Breast epithelium (tissue), 4 donors: ENCODE measurements around the gene RXFP1. TPM values are rescaled to one million over a fixed set of nuclear protein-coding genes. Genes with fewer than 3 reads are reported as not detected.

Experiments
- DNase-seq, 2 donors: peaks; one replicate each; pipeline ENCODE4 v3.0.0-alpha.2; 2019; ENCODE audit warnings: low spot score in 2 of 2
- H3K27ac ChIP-seq, 2 donors: fragments of 200-600 bp; sonication (generic) in 1 of 2; one replicate each; pipeline ENCODE4 v1.5.1; 2016 to 2019; ENCODE audit warnings: mild to moderate bottlenecking in 1 of 2
- H3K27me3 ChIP-seq, 2 donors: fragments of 200-600 bp; sonication (generic) in 1 of 2; one replicate each; pipeline versions ENCODE4 v1.5.1 to v1.6.0; 2017 to 2019; ENCODE audit warnings: control low read depth in 1 of 2, mild to moderate bottlenecking in 1 of 2
- H3K36me3 ChIP-seq: fragments of 200-600 bp; one replicate; pipeline ENCODE4 v1.5.1; 2019
- H3K4me1 ChIP-seq, 2 donors: fragments of 200-600 bp; sonication (generic); one replicate each; pipeline ENCODE4 v1.5.1; 2016 to 2019; ENCODE audit warnings: control low read depth in 1 of 2
- H3K4me3 ChIP-seq, 3 donors: fragments of 200-600 bp; sonication (generic); 1 replicate in 2 of 3; 2 replicates in 1 of 3; pipeline ENCODE4 v1.5.1; 2016 to 2019; ENCODE audit warnings: mild to moderate bottlenecking in 3 of 3, moderate library complexity in 2 of 3
- H3K9me3 ChIP-seq, 2 donors: fragments of 200-600 bp; sonication (generic) in 1 of 2; one replicate each; pipeline ENCODE4 v1.5.1; 2016 to 2019; ENCODE audit warnings: control low read depth in 1 of 2
- CTCF ChIP-seq, 3 donors: fragments of 450-650 bp; IDR thresholded peaks; one replicate each; pipeline ENCODE4 v1.5.1; 2016 to 2017; ENCODE audit warnings: antibody characterized with exemption in 3 of 3, mild to moderate bottlenecking in 3 of 3, moderate library complexity in 3 of 3
- POLR2A ChIP-seq: fragments of 450-650 bp; IDR thresholded peaks from one replicate; pipeline ENCODE4 v1.6.1; 2016; ENCODE audit warnings: antibody characterized with exemption, mild to moderate bottlenecking, moderate library complexity
- POLR2AphosphoS5 ChIP-seq, 3 donors: sonication (generic); formaldehyde crosslinking; IDR thresholded peaks; one replicate each; pipeline ENCODE4 v1.6.1; 2017; ENCODE audit warnings: antibody characterized with exemption in 3 of 3
- intact Hi-C: fragments of 100-400 bp; cut with DNase I; formaldehyde crosslinking; loops from one replicate; pipeline ENCODE4 v1.15.1; 2023; ENCODE audit warnings: low total_unique reads
- total RNA-seq, 3 donors: library from RNA; depleted of rRNA; stranded (reverse); fragments of >200 nt; gene quantifications; one replicate each; pipeline ENCODE4 v1.1.0, GENCODE V29; 2016

RXFP1 gene
- total RNA-seq, 3 donors from 2014 or later: 0.15 TPM; not detected in 2

GRCh38 chr4:158590306-158590705, 68.6 kb downstream of the RXFP1 start:
- DNase-seq: no peak
- no peaks in the 10 kb centered on the region for H3K36me3 ChIP-seq
- no peak for TF ChIP-seq POLR2AphosphoS5 (IDR thresholded peaks at IDR 0.05)
- no peak for TF ChIP-seq CTCF (IDR thresholded peaks at IDR 0.05)
- no peak for TF ChIP-seq POLR2A
- intact Hi-C loops: no loop called here
- H3K9me3 ChIP-seq: no peaks in the 10 kb centered on the region
- H3K27me3 ChIP-seq: no peaks in the 10 kb centered on the region
- no peaks in the 10 kb centered on the region for H3K4me1 ChIP-seq
- no peak overlapping the region for H3K4me3 ChIP-seq
- H3K27ac ChIP-seq: no peak overlapping the region

GRCh38 chr4:158590824-158591223, 69.1 kb downstream of the RXFP1 start:
- H3K4me3 ChIP-seq: no peak overlapping the region
- H3K27ac ChIP-seq: no peak overlapping the region

GRCh38 chr4:158597879-158598596, 76.4 kb downstream of the RXFP1 start:
- no peaks in the 10 kb centered on the region for H3K27me3 ChIP-seq
- no peak overlapping the region for H3K4me3 ChIP-seq
- H3K36me3 ChIP-seq: no peaks in the 10 kb centered on the region
- H3K9me3 ChIP-seq: no peaks in the 10 kb centered on the region
- no peak for TF ChIP-seq POLR2AphosphoS5 (IDR thresholded peaks at IDR 0.05)
- TF ChIP-seq CTCF (IDR thresholded peaks at IDR 0.05): no peak
- TF ChIP-seq POLR2A: no peak
- H3K4me1 ChIP-seq: no peaks in the 10 kb centered on the region
- DNase-seq: no peak
- H3K27ac ChIP-seq: no peak overlapping the region
- intact Hi-C loops: no loop called here

More at GRCh38 chr4:158590824-158591223, 69.1 kb downstream of the RXFP1 start:
- H3K9me3 ChIP-seq: no peaks in the 10 kb centered on the region
- no peaks in the 10 kb centered on the region for H3K36me3 ChIP-seq
- no peak for DNase-seq
- intact Hi-C loops: no loop called here
- TF ChIP-seq POLR2AphosphoS5 (IDR thresholded peaks at IDR 0.05): no peak
- TF ChIP-seq POLR2A: no peak
- no peak for TF ChIP-seq CTCF (IDR thresholded peaks at IDR 0.05)
- no peaks in the 10 kb centered on the region for H3K27me3 ChIP-seq
- no peaks in the 10 kb centered on the region for H3K4me1 ChIP-seq

- intact Hi-C loops: no loop called here
- H3K9me3 ChIP-seq: no peaks in the 10 kb centered on the region
- no peak overlapping the region for H3K4me3 ChIP-seq
- H3K27me3 ChIP-seq: no peaks in the 10 kb centered on the region
- no peaks in the 10 kb centered on the region for H3K4me1 ChIP-seq
- no peak for DNase-seq
- no peak overlapping the region for H3K27ac ChIP-seq
- no peaks in the 10 kb centered on the region for H3K36me3 ChIP-seq
- no peak for TF ChIP-seq POLR2A
- TF ChIP-seq POLR2AphosphoS5 (IDR thresholded peaks at IDR 0.05): no peak
- no peak for TF ChIP-seq CTCF (IDR thresholded peaks at IDR 0.05)
Measured at GRCh38 chr4:158599150-158599549, 77.5 kb downstream of the RXFP1 start.

- no peak overlapping the region for H3K4me3 ChIP-seq
- TF ChIP-seq POLR2A: no peak
- no peak for TF ChIP-seq POLR2AphosphoS5 (IDR thresholded peaks at IDR 0.05)
- TF ChIP-seq CTCF (IDR thresholded peaks at IDR 0.05): no peak
- intact Hi-C loops: no loop called here
- H3K4me1 ChIP-seq: no peaks in the 10 kb centered on the region
- no peaks in the 10 kb centered on the region for H3K36me3 ChIP-seq
- H3K9me3 ChIP-seq: no peaks in the 10 kb centered on the region
- no peak for DNase-seq
- no peaks in the 10 kb centered on the region for H3K27me3 ChIP-seq
- no peak overlapping the region for H3K27ac ChIP-seq
Measured at GRCh38 chr4:158599765-158600498, 78.2 kb downstream of the RXFP1 start.
